SJCRH30 (cell line): Measurements from ENCODE around the gene NHERF2. TPM values are rescaled to one million over a fixed set of nuclear protein-coding genes. Genes with fewer than 3 reads are reported as not detected.

Experiments
- DNase-seq, 2 experiments: peaks; one replicate each; pipeline ENCODE4 v3.0.0-alpha.2; 2015 to 2020
- H3K27ac ChIP-seq: fragments of 250-450 bp; sonication (Bioruptor Pico); 2 replicates; pipeline ENCODE4 v1.5.1; 2020; ENCODE audit warnings: mild to moderate bottlenecking, moderate library complexity
- H3K27me3 ChIP-seq: fragments of 250-450 bp; sonication (Bioruptor Pico); 2 replicates; pipeline ENCODE4 v1.5.1; 2020; ENCODE audit warnings: mild to moderate bottlenecking, moderate library complexity
- H3K36me3 ChIP-seq: fragments of 250-450 bp; sonication (Bioruptor Pico); 2 replicates; pipeline ENCODE4 v1.5.1; 2020; ENCODE audit warnings: mild to moderate bottlenecking, moderate library complexity
- H3K4me1 ChIP-seq: fragments of 250-450 bp; sonication (Bioruptor Pico); 2 replicates; pipeline ENCODE4 v1.5.1; 2020; ENCODE audit warnings: mild to moderate bottlenecking, moderate library complexity
- H3K4me3 ChIP-seq: fragments of 250-450 bp; sonication (Bioruptor Pico); 2 replicates; pipeline ENCODE4 v1.5.1; 2020; ENCODE audit warnings: mild to moderate bottlenecking, moderate library complexity
- H3K9me3 ChIP-seq: fragments of 250-450 bp; sonication (Bioruptor Pico); replicated peaks from 2 replicates; pipeline ENCODE4 v1.5.1; 2020; ENCODE audit warnings: mild to moderate bottlenecking, moderate library complexity
- total RNA-seq: library from RNA; depleted of rRNA; stranded (reverse); fragments of >200 nt; shearing (Covaris generic); gene quantifications from 2 replicates; pipeline ENCODE4 v1.2.3, GENCODE V29; 2014

Gene NHERF2
- total RNA-seq, 1 experiment from 2014 or later = 8.0 TPM

GRCh38 chr16:1998852-1999801 lies 27.6 kb upstream of the NHERF2 start:
- DNase-seq = no peak
- Histone ChIP-seq H3K4me3 (no peak overlapping the region), H3K36me3 (peaks cover 32% of the 10 kb centered on the region), H3K9me3 (no peaks in the 10 kb centered on the region), H3K27ac (no peak overlapping the region), H3K27me3 (no peaks in the 10 kb centered on the region), H3K4me1 (peaks cover 2% of the 10 kb centered on the region; the same call in 1 of the 2 replicates)

- H3K27ac ChIP-seq = no peak overlapping the region
- DNase-seq = no peak
- peaks cover 10% of the 10 kb centered on the region; the same call in 1 of the 2 replicates for H3K4me1 ChIP-seq
- no peaks in the 10 kb centered on the region for H3K9me3 ChIP-seq
- H3K27me3 ChIP-seq = no peaks in the 10 kb centered on the region
- peaks cover 32% of the 10 kb centered on the region for H3K36me3 ChIP-seq
- no peak overlapping the region for H3K4me3 ChIP-seq
These were observed 26.7 kb upstream of the NHERF2 start for GRCh38 chr16:1999866-2000514.

GRCh38 chr16:2001035-2001434 lies 25.7 kb upstream of the NHERF2 start:
- H3K27ac ChIP-seq = no peak overlapping the region
- H3K9me3 ChIP-seq = no peaks in the 10 kb centered on the region
- H3K4me1 ChIP-seq = peaks cover 10% of the 10 kb centered on the region; the same call in 1 of the 2 replicates
- H3K4me3 ChIP-seq = no peak overlapping the region
- DNase-seq = no peak
- H3K27me3 ChIP-seq = no peaks in the 10 kb centered on the region
- H3K36me3 ChIP-seq = peaks cover 32% of the 10 kb centered on the region

- H3K36me3 ChIP-seq = peaks cover 32% of the 10 kb centered on the region
These were observed 25.0 kb upstream of the NHERF2 start for GRCh38 chr16:2001456-2002355.

GRCh38 chr16:2002406-2003230 lies 24.1 kb upstream of the NHERF2 start:
- DNase-seq = no peak
- H3K27ac ChIP-seq = no peak overlapping the region
- no peak overlapping the region for H3K4me3 ChIP-seq
- H3K9me3 ChIP-seq = no peaks in the 10 kb centered on the region
- no peaks in the 10 kb centered on the region for H3K27me3 ChIP-seq
- H3K4me1 ChIP-seq = peaks cover 10% of the 10 kb centered on the region
- peaks cover 31% of the 10 kb centered on the region for H3K36me3 ChIP-seq

More at GRCh38 chr16:2001456-2002355, 25.0 kb upstream of the NHERF2 start:
- Histone ChIP-seq H3K27me3 (no peaks in the 10 kb centered on the region), H3K27ac (no peak overlapping the region), H3K4me1 (peaks cover 10% of the 10 kb centered on the region; the same call in 1 of the 2 replicates), H3K4me3 (no peak overlapping the region), H3K9me3 (no peaks in the 10 kb centered on the region)
- DNase-seq = no peak

- Histone ChIP-seq H3K9me3 (no peaks in the 10 kb centered on the region), H3K27me3 (no peaks in the 10 kb centered on the region), H3K4me3 (no peak overlapping the region), H3K27ac (no peak overlapping the region), H3K4me1 (peaks cover 18% of the 10 kb centered on the region), H3K36me3 (peaks cover 35% of the 10 kb centered on the region)
- DNase-seq = no peak
These were observed 23.4 kb upstream of the NHERF2 start for GRCh38 chr16:2003231-2003826.

- H3K9me3 ChIP-seq = no peaks in the 10 kb centered on the region
- H3K27ac ChIP-seq = peak overlapping the region; percentile 62
- H3K4me1 ChIP-seq = peaks cover 23% of the 10 kb centered on the region
- no peaks in the 10 kb centered on the region for H3K27me3 ChIP-seq
- DNase-seq = peak; percentile 97 to 98
- no peak overlapping the region for H3K4me3 ChIP-seq
- peaks cover 33% of the 10 kb centered on the region for H3K36me3 ChIP-seq
These were observed 22.7 kb upstream of the NHERF2 start for GRCh38 chr16:2003827-2004641.

- Histone ChIP-seq H3K27me3 (no peaks in the 10 kb centered on the region), H3K4me3 (no peak overlapping the region), H3K9me3 (no peaks in the 10 kb centered on the region), H3K4me1 (peaks cover 23% of the 10 kb centered on the region), H3K36me3 (peaks cover 32% of the 10 kb centered on the region), H3K27ac (peak overlapping the region; percentile 62)
- peak; percentile 47 to 50 for DNase-seq
These were observed 21.7 kb upstream of the NHERF2 start for GRCh38 chr16:2004795-2005517.

- Histone ChIP-seq H3K27ac (no peak overlapping the region), H3K4me1 (peaks cover 28% of the 10 kb centered on the region), H3K36me3 (peaks cover 26% of the 10 kb centered on the region)
These were observed 21.1 kb upstream of the NHERF2 start for GRCh38 chr16:2005646-2006045.

GRCh38 chr16:2006317-2006716 lies 20.4 kb upstream of the NHERF2 start:
- DNase-seq = no peak
- Histone ChIP-seq H3K4me3 (no peak overlapping the region), H3K9me3 (no peaks in the 10 kb centered on the region), H3K36me3 (peaks cover 26% of the 10 kb centered on the region), H3K27ac (no peak overlapping the region), H3K27me3 (no peaks in the 10 kb centered on the region), H3K4me1 (peaks cover 28% of the 10 kb centered on the region)

More at GRCh38 chr16:2005646-2006045, 21.1 kb upstream of the NHERF2 start:
- no peak for DNase-seq
- no peak overlapping the region for H3K4me3 ChIP-seq
- no peaks in the 10 kb centered on the region for H3K27me3 ChIP-seq
- no peaks in the 10 kb centered on the region for H3K9me3 ChIP-seq

- no peak overlapping the region for H3K27ac ChIP-seq
- DNase-seq = no peak
- no peaks in the 10 kb centered on the region for H3K27me3 ChIP-seq
- no peaks in the 10 kb centered on the region for H3K9me3 ChIP-seq
- H3K4me3 ChIP-seq = no peak overlapping the region
- H3K36me3 ChIP-seq = peaks cover 17% of the 10 kb centered on the region
- H3K4me1 ChIP-seq = peaks cover 28% of the 10 kb centered on the region
These were observed 19.4 kb upstream of the NHERF2 start for GRCh38 chr16:2007081-2007836.
